ENCODE measurements around the gene NAV2.

GRCh38 chr11:19768197-19768596 lies 55.6 kb downstream of the NAV2 start:
- TF ChIP-seq CTCF (IDR thresholded peaks at IDR 0.05) (no peak), POLR2AphosphoS5 (IDR thresholded peaks at IDR 0.05; ENCODE audit: low read depth, low read length) (no peak), REST (IDR thresholded peaks at IDR 0.05; ENCODE audit: insufficient read depth in 1 of 2, low read depth in 2 of 2, low read length in 1 of 2) (no peak), SIN3A (IDR thresholded peaks at IDR 0.05; ENCODE audit: borderline replicate concordance, insufficient read depth, low read depth, low read length) (no peak)
